K562 (cell line): ENCODE data around the gene LDLRAD1. TPM values are rescaled to one million over a fixed set of nuclear protein-coding genes. Genes with fewer than 3 reads are reported as not detected.
A peak's percentile ranks its signal among the peaks of the same experiment; 100 is the strongest.

Experiments used
- ATF4 ChIP-seq: fragments of 450-650 bp; formaldehyde crosslinking; IDR thresholded peaks from 2 replicates; pipeline ENCODE4 v1.4.0; 2022; ENCODE audit warnings: mild to moderate bottlenecking, moderate library complexity
- BRD9 ChIP-seq: fragments of 450-650 bp; IDR thresholded peaks from 2 replicates; pipeline ENCODE4 v1.6.1; 2018; ENCODE audit warnings: low read depth; ENCODE audit not compliant: partially characterized antibody
- CAMTA2 ChIP-seq: fragments of 250-450 bp; sonication (Bioruptor Pico); conservative IDR thresholded peaks from 2 replicates; pipeline ENCODE4 v1.5.1; 2022
- CHD4 ChIP-seq: fragments of 200-600 bp; sonication (generic); IDR thresholded peaks from 3 replicates; pipeline ENCODE4 v1.6.1; 2012; ENCODE audit warnings: low read depth, mild to moderate bottlenecking, mixed read lengths, low read length, inconsistent platforms; ENCODE audit not compliant: insufficient read depth, insufficient replicate concordance, poor library complexity, severe bottlenecking
- FOXA3 ChIP-seq, 2 experiments: fragments of 450-650 bp in 1 of 2; sonication (generic) in 1 of 2; formaldehyde crosslinking; IDR thresholded peaks in 1 of 2; conservative IDR thresholded peaks in 1 of 2; 2 replicates each; pipeline versions ENCODE4 v1.4.0 to v1.8.0; 2020 to 2022; ENCODE audit warnings: mild to moderate bottlenecking in 2 of 2, missing genetic modification reagents in 1 of 2
- HNRNPK ChIP-seq: fragments of 200-400 bp; formaldehyde crosslinking; IDR thresholded peaks from one replicate; pipeline ENCODE4 v1.6.1; 2018; ENCODE audit warnings: mild to moderate bottlenecking, low read depth, low read length; ENCODE audit not compliant: poor library complexity, severe bottlenecking
- KAT2B ChIP-seq: IDR thresholded peaks from one replicate; pipeline ENCODE4 v1.6.1; 2012; ENCODE audit warnings: low read depth, mild to moderate bottlenecking, control low read depth, inconsistent platforms, low read length, moderate library complexity
- L3MBTL2 ChIP-seq: fragments of 450-650 bp; IDR thresholded peaks from 2 replicates; pipeline ENCODE4 v1.6.1; 2016; ENCODE audit warnings: mild to moderate bottlenecking, moderate library complexity
- PYGO2 ChIP-seq: fragments of 450-650 bp; IDR thresholded peaks from 2 replicates; pipeline ENCODE4 v1.6.1; 2016; ENCODE audit warnings: mild to moderate bottlenecking, missing genetic modification characterization, moderate library complexity, missing compliant biosample characterization
- RBM22 ChIP-seq: fragments of 200-400 bp; formaldehyde crosslinking; IDR thresholded peaks from 2 replicates; pipeline ENCODE4 v1.6.1; 2018; ENCODE audit warnings: low read length, low read depth; ENCODE audit not compliant: poor library complexity, severe bottlenecking
- RNF2 ChIP-seq: sonication (generic); IDR thresholded peaks from 2 replicates; pipeline ENCODE4 v1.6.1; 2016
- TOE1 ChIP-seq, 2 experiments: fragments of 450-650 bp in 1 of 2; sonication (generic) in 1 of 2; formaldehyde crosslinking in 1 of 2; IDR thresholded peaks; 2 replicates each; pipeline versions ENCODE4 v1.7.1 to v1.8.0; 2016 to 2022; ENCODE audit warnings: borderline replicate concordance in 2 of 2, mild to moderate bottlenecking in 2 of 2, antibody characterized with exemption in 1 of 2, inconsistent platforms in 1 of 2, low read depth in 1 of 2, missing genetic modification reagents in 1 of 2, moderate library complexity in 1 of 2
- ZNF121 ChIP-seq: sonication (generic); formaldehyde crosslinking; conservative IDR thresholded peaks from 2 replicates; pipeline ENCODE4 v1.8.0; 2022; ENCODE audit warnings: missing genetic modification reagents
- ZNF584 ChIP-seq: fragments of 200-800 bp; sonication (Bioruptor generic); IDR thresholded peaks from 2 replicates; pipeline ENCODE4 v1.6.1; 2016; ENCODE audit warnings: low read depth, mild to moderate bottlenecking, missing genetic modification characterization, missing compliant biosample characterization
- ZNF695 ChIP-seq: fragments of 450-650 bp; formaldehyde crosslinking; IDR thresholded peaks from 2 replicates; pipeline ENCODE4 v1.4.0; 2020; ENCODE audit warnings: mild to moderate bottlenecking, moderate library complexity
- polyA plus RNA-seq, 8 experiments: library from polyadenylated mRNA; depleted of rRNA in 4 of 8; stranded (reverse) in 5 of 8; unstranded in 3 of 8; fragments of >200 nt; fragmentation: Nextera tagmentation in 2 of 8; fragmentation: Illumina TruSeq in 1 of 8; extraction: Ambion mirVana in 2 of 8; extraction: Trizol in 1 of 8; gene quantifications; 2 replicates each; pipeline versions ENCODE4 v1.2.1 to v1.2.3, GENCODE V29; 2011 to 2014; ENCODE audit warnings: inconsistent platforms in 1 of 8, missing spikeins in 1 of 8
- total RNA-seq, 7 experiments: library from RNA; depleted of rRNA in 6 of 7; stranded (reverse); fragments of >200 nt in 6 of 7; fragmentation: Illumina TruSeq in 2 of 7; extraction: Trizol in 2 of 7; gene quantifications; 2 replicates each; pipeline versions ENCODE4 v1.2.1 to v1.2.3, GENCODE V29; 2011 to 2021; ENCODE audit warnings: low replicate concordance in 1 of 7
- TF ChIP-seq, protein P1 (sequence below), 2 experiments: fragments of 200-800 bp in 1 of 2; sonication (Bioruptor generic) in 1 of 2; sonication (generic) in 1 of 2; formaldehyde crosslinking in 1 of 2; IDR thresholded peaks in 1 of 2; conservative IDR thresholded peaks in 1 of 2; 2 replicates each; pipeline versions ENCODE4 v1.5.0 to v1.6.1; 2016 to 2020; ENCODE audit warnings: missing compliant biosample characterization in 1 of 2, missing genetic modification characterization in 1 of 2, missing genetic modification reagents in 1 of 2
- TF ChIP-seq, protein P2 (sequence below): sonication (generic); formaldehyde crosslinking; IDR thresholded peaks from 2 replicates; pipeline ENCODE4 v1.8.0; 2022; ENCODE audit warnings: missing genetic modification reagents, mild to moderate bottlenecking, borderline replicate concordance
- TF ChIP-seq, protein P3 (sequence below): sonication (generic); formaldehyde crosslinking; IDR thresholded peaks from 2 replicates; pipeline ENCODE4 v1.8.0; 2023; ENCODE audit warnings: missing genetic modification reagents, mild to moderate bottlenecking, borderline replicate concordance

LDLRAD1 gene
- total and polyA plus RNA-seq, 9 of the 15 experiments (the other 6 are each of a cell fraction or from before 2014, with no cell fraction given), result not detected

DNA sequence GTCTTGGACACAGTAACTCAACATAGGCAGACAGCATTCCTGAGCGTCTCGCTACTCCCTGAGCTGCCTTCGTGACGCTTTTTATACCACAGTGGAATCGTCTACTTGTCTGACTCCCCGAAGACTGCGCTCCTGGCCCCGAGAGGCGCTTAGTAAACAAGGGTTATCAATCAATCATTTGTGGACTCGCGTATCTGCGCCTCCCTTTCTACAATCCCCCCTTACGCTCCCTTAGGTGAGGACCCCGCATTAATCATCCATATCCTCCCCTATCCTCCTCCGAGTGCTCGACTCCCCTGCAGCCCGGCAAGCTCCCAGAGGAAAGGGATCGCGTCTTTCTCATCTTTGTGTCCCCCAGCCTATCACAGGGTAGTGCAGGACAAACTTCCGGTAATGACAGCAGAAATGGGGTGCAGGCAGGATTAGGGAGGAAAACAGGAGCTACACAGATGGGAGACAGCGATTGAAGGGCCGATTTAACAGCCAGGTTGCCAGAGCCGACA, 34.5 kb upstream of the LDLRAD1 start (continued):
- TF ChIP-seq, protein P1, sequence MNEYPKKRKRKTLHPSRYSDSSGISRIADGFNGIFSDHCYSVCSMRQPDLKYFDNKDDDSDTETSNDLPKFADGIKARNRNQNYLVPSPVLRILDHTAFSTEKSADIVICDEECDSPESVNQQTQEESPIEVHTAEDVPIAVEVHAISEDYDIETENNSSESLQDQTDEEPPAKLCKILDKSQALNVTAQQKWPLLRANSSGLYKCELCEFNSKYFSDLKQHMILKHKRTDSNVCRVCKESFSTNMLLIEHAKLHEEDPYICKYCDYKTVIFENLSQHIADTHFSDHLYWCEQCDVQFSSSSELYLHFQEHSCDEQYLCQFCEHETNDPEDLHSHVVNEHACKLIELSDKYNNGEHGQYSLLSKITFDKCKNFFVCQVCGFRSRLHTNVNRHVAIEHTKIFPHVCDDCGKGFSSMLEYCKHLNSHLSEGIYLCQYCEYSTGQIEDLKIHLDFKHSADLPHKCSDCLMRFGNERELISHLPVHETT (CRISPR knock-in tag; conservative IDR thresholded peaks at IDR 0.05 in 1 of 2, IDR thresholded peaks at IDR 0.05 in 1 of 2), result no peak
- TF ChIP-seq, protein P2, sequence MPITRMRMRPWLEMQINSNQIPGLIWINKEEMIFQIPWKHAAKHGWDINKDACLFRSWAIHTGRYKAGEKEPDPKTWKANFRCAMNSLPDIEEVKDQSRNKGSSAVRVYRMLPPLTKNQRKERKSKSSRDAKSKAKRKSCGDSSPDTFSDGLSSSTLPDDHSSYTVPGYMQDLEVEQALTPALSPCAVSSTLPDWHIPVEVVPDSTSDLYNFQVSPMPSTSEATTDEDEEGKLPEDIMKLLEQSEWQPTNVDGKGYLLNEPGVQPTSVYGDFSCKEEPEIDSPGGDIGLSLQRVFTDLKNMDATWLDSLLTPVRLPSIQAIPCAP (CRISPR knock-in tag), result no peak
- TF ChIP-seq HNRNPK (no peak), KAT2B (no peak), CAMTA2 (CRISPR knock-in tag) (no peak), PYGO2 (tag) (no peak), RNF2 (no peak), L3MBTL2 (no peak), RBM22 (no peak), CHD4 (no peak), ZNF121 (CRISPR knock-in tag) (no peak), TOE1 (IDR thresholded peaks at IDR 0.05; ENCODE audit: borderline replicate concordance) (no peak; the same call in 1 of the 2 replicates), TOE1 (CRISPR knock-in tag; IDR thresholded peaks at IDR 0.05; ENCODE audit: borderline replicate concordance, low read depth) (no peak), FOXA3 (CRISPR knock-in tag; conservative IDR thresholded peaks at IDR 0.05 in 1 of 2, IDR thresholded peaks at IDR 0.05 in 1 of 2) (peak; percentile 72 to 94), ZNF695 (CRISPR knock-in tag) (no peak), BRD9 (no peak), ATF4 (no peak), ZNF584 (no peak)
- TF ChIP-seq, protein P3, sequence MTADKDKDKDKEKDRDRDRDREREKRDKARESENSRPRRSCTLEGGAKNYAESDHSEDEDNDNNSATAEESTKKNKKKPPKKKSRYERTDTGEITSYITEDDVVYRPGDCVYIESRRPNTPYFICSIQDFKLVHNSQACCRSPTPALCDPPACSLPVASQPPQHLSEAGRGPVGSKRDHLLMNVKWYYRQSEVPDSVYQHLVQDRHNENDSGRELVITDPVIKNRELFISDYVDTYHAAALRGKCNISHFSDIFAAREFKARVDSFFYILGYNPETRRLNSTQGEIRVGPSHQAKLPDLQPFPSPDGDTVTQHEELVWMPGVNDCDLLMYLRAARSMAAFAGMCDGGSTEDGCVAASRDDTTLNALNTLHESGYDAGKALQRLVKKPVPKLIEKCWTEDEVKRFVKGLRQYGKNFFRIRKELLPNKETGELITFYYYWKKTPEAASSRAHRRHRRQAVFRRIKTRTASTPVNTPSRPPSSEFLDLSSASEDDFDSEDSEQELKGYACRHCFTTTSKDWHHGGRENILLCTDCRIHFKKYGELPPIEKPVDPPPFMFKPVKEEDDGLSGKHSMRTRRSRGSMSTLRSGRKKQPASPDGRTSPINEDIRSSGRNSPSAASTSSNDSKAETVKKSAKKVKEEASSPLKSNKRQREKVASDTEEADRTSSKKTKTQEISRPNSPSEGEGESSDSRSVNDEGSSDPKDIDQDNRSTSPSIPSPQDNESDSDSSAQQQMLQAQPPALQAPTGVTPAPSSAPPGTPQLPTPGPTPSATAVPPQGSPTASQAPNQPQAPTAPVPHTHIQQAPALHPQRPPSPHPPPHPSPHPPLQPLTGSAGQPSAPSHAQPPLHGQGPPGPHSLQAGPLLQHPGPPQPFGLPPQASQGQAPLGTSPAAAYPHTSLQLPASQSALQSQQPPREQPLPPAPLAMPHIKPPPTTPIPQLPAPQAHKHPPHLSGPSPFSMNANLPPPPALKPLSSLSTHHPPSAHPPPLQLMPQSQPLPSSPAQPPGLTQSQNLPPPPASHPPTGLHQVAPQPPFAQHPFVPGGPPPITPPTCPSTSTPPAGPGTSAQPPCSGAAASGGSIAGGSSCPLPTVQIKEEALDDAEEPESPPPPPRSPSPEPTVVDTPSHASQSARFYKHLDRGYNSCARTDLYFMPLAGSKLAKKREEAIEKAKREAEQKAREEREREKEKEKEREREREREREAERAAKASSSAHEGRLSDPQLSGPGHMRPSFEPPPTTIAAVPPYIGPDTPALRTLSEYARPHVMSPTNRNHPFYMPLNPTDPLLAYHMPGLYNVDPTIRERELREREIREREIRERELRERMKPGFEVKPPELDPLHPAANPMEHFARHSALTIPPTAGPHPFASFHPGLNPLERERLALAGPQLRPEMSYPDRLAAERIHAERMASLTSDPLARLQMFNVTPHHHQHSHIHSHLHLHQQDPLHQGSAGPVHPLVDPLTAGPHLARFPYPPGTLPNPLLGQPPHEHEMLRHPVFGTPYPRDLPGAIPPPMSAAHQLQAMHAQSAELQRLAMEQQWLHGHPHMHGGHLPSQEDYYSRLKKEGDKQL (CRISPR knock-in tag), result no peak
